Neural progenitor cell (in vitro differentiated cells): ENCODE measurements around the gene CEMIP2.

Experiments
- CTCF ChIP-seq: fragments of 200-600 bp; sonication (generic); IDR thresholded peaks from 2 replicates; pipeline ENCODE4 v1.5.1; 2017; ENCODE audit warnings: antibody characterized with exemption, mild to moderate bottlenecking
- EZH2 ChIP-seq: fragments of 200-600 bp; sonication (generic); IDR thresholded peaks from 2 replicates; pipeline ENCODE4 v1.6.1; 2017; ENCODE audit warnings: antibody characterized with exemption, mild to moderate bottlenecking, moderate library complexity
- EZH2phosphoT487 ChIP-seq: fragments of 200-600 bp; sonication (generic); IDR thresholded peaks from 2 replicates; pipeline ENCODE4 v1.6.1; 2017; ENCODE audit warnings: antibody characterized with exemption

- TF ChIP-seq CTCF (no peak), EZH2 (no peak), EZH2phosphoT487 (no peak)
Measured at GRCh38 chr9:71729816-71730526, 38.3 kb downstream of the CEMIP2 start.
